PC-9 (cell line): ENCODE measurements around the gene WDR37. TPM values are rescaled to one million over a fixed set of nuclear protein-coding genes. Genes with fewer than 3 reads are reported as not detected.

Experiments
- BruUV-seq: library from RNA; stranded (reverse); fragments of 400-500 nt; replicated peaks from 2 replicates; lab custom pipeline; 2021; lab: Mats Ljungman, UMichigan
- CTCF ChIA-PET: fragments of 300-600 bp; sonication (Branson Sonifier 250); formaldehyde crosslinking; loops from one replicate; lab custom pipeline; 2022; ENCODE audit warnings: antibody characterized with exemption; lab: Charles Lee
- POLR2A ChIA-PET: fragments of 300-600 bp; sonication (Branson Sonifier 250); formaldehyde crosslinking; loops from one replicate; lab custom pipeline; 2022; ENCODE audit warnings: antibody characterized with exemption; ENCODE audit not compliant: unreplicated experiment; lab: Charles Lee
- DNase-seq, 2 experiments: peaks; one replicate each; pipeline versions ENCODE4 v3.0.0 to v3.0.0-alpha.2; 2015 to 2022; ENCODE audit warnings: mixed read lengths in 1 of 2
- H2AFZ ChIP-seq: fragments of 200-600 bp; sonication (generic); 2 replicates; pipeline ENCODE4 v1.8.1; 2017; ENCODE audit warnings: antibody characterized with exemption
- H3F3A ChIP-seq: fragments of 200-600 bp; sonication (generic); 2 replicates; pipeline ENCODE4 v1.8.1; 2017; ENCODE audit warnings: antibody characterized with exemption, mild to moderate bottlenecking, low read depth; ENCODE audit not compliant: insufficient read depth
- H3K27ac ChIP-seq: fragments of 200-600 bp; sonication (generic); 2 replicates; pipeline ENCODE4 v1.6.1; 2016; ENCODE audit warnings: mixed run types
- H3K27me3 ChIP-seq: fragments of 200-600 bp; sonication (generic); 2 replicates; pipeline ENCODE4 v1.6.1; 2016; ENCODE audit warnings: low read depth, mixed run types; ENCODE audit not compliant: insufficient read depth
- H3K36me3 ChIP-seq: fragments of 200-600 bp; sonication (generic); 2 replicates; pipeline ENCODE4 v1.6.1; 2016; ENCODE audit warnings: low read depth, mixed run types
- H3K4me1 ChIP-seq: fragments of 200-600 bp; sonication (generic); replicated peaks from 2 replicates; pipeline ENCODE4 v1.6.1; 2016; ENCODE audit warnings: mixed run types; ENCODE audit not compliant: insufficient read depth
- H3K4me2 ChIP-seq: fragments of 200-600 bp; sonication (generic); 2 replicates; pipeline ENCODE4 v1.6.1; 2017; ENCODE audit warnings: mixed run types
- H3K4me3 ChIP-seq: fragments of 200-600 bp; sonication (generic); 2 replicates; pipeline ENCODE4 v1.6.1; 2016; ENCODE audit warnings: mixed run types
- H3K79me2 ChIP-seq: fragments of 200-600 bp; sonication (generic); 2 replicates; pipeline ENCODE4 v1.6.1; 2017; ENCODE audit warnings: low read depth, mixed run types
- H3K9me2 ChIP-seq: fragments of 200-600 bp; sonication (generic); 2 replicates; pipeline ENCODE4 v1.8.1; 2017; ENCODE audit warnings: mild to moderate bottlenecking; ENCODE audit not compliant: insufficient read depth
- H3K9me3 ChIP-seq: fragments of 200-600 bp; sonication (generic); 2 replicates; pipeline ENCODE4 v1.8.1; 2016; ENCODE audit warnings: low read depth; ENCODE audit not compliant: insufficient read depth
- H4K20me1 ChIP-seq: fragments of 200-600 bp; sonication (generic); 2 replicates; pipeline ENCODE4 v1.8.1; 2017; ENCODE audit not compliant: insufficient read depth
- EZH2 ChIP-seq: fragments of 200-600 bp; sonication (generic); IDR thresholded peaks from 2 replicates; pipeline ENCODE4 v1.8.0; 2017; ENCODE audit warnings: antibody characterized with exemption, low read depth
- intact Hi-C: fragments of 100-400 bp; cut with micrococcal nuclease; formaldehyde crosslinking; loops from one replicate; pipeline ENCODE4 v1.10.0; 2022; ENCODE audit not compliant: unreplicated experiment
- total RNA-seq: library from RNA; stranded (reverse); gene quantifications from 2 replicates; pipeline ENCODE4 v1.2.3, GENCODE V29; 2021
- TF ChIP-seq, protein P1 (sequence below): fragments of 200-600 bp; sonication (generic); conservative IDR thresholded peaks from 2 replicates; pipeline ENCODE4 v1.6.1; 2017; ENCODE audit warnings: mixed run types, antibody characterized with exemption, mild to moderate bottlenecking, moderate library complexity

Gene WDR37
- total RNA-seq, 1 experiment from 2014 or later, result 12.3 TPM

DNA sequence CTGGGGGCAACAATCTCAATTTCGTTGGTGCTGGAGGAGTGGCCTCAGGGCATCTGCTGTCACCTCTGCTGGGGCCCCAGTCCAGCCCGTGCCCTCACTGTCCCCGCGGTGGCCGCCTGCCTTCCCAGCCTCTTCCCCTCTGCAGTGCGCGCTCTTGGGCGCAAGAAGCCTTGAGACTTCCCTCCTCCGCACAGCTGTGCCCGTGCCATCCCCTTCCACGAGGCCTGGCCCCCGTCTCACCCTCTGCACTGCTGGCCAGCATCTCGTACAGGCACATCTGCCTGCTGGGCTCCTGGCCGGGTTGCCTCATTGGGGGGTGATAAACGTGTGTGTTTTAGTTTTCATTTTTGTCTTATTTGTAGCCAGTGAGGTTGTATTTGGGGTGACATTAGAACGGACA, 44.5 kb upstream of the WDR37 start:
- H3K4me3 ChIP-seq, result no peak overlapping the region
- H3K27me3 ChIP-seq, result no peaks in the 10 kb centered on the region
- TF ChIP-seq, protein P1, sequence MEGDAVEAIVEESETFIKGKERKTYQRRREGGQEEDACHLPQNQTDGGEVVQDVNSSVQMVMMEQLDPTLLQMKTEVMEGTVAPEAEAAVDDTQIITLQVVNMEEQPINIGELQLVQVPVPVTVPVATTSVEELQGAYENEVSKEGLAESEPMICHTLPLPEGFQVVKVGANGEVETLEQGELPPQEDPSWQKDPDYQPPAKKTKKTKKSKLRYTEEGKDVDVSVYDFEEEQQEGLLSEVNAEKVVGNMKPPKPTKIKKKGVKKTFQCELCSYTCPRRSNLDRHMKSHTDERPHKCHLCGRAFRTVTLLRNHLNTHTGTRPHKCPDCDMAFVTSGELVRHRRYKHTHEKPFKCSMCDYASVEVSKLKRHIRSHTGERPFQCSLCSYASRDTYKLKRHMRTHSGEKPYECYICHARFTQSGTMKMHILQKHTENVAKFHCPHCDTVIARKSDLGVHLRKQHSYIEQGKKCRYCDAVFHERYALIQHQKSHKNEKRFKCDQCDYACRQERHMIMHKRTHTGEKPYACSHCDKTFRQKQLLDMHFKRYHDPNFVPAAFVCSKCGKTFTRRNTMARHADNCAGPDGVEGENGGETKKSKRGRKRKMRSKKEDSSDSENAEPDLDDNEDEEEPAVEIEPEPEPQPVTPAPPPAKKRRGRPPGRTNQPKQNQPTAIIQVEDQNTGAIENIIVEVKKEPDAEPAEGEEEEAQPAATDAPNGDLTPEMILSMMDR, result no peak
- TF ChIP-seq EZH2, result no peak
- H3K4me2 ChIP-seq, result no peak overlapping the region
- ChIA-PET CTCF (no interaction called here), POLR2A (no interaction called here)
- peaks cover 4% of the 10 kb centered on the region; the same call in 1 of the 2 replicates for H4K20me1 ChIP-seq
- no peaks in the 10 kb centered on the region for H3K9me3 ChIP-seq
- BruUV-seq, result no TSS peak
- H3F3A ChIP-seq, result no peaks in the 10 kb centered on the region
- no peaks in the 10 kb centered on the region for H3K9me2 ChIP-seq
- H3K4me1 ChIP-seq, result no peaks in the 10 kb centered on the region
- intact Hi-C loops, result no loop called here
- H3K79me2 ChIP-seq, result no peaks in the 10 kb centered on the region
- no peak for DNase-seq
- peaks cover 23% of the 10 kb centered on the region for H3K36me3 ChIP-seq
- no peak overlapping the region for H3K27ac ChIP-seq
- H2AFZ ChIP-seq, result no peak overlapping the region

DNA sequence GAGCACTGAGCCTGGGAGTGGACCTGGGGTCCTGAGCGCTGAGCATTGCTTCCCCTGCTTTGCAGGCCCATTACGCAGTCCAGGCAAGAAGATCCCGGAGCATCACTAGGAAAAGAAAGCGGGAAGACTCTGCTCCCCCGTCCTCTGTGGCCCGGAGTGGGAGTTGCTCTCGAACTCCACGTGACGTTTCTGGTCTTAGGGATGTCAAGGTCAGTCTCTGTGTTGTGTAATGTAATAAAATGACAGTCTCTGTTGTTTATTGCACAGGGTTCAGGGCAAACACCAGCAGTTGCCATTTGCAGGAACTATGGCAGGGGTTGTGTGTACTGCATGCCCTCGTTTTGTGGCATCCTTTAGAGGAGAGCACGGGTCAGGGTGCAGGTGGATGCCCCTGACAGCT, 40.5 kb upstream of the WDR37 start:
- CTCF ChIA-PET, result interaction anchor here (0.7 kb wide), 1 partner anchor 37 kb away, joined by 5 read pairs; no protein-coding TSS in a partner anchor

DNA sequence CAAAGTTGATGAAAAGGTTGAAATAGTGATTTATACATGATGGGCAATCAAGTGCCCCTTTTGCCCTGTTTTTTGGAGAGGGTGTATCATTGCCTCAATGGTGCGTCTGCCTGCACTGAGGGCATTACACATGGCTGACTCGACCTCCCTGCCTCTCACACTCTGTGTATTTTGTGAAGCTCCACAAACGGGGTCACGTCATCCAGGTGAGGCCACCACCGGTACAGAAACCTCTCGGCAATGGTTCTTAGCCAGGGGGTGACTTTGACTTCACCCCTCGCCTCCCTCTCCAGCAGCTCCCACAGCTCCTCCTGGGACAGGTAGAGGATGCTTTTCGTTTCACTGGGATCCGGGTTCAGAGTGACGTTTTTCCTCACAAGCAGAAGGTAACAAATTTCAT, 36.8 kb upstream of the WDR37 start:
- H3K36me3 ChIP-seq, result peaks cover 4% of the 10 kb centered on the region; the same call in 1 of the 2 replicates
- H3K9me2 ChIP-seq, result no peaks in the 10 kb centered on the region
- DNase-seq, result no peak
- CTCF ChIA-PET, result interaction anchor here (0.6 kb wide), 1 partner anchor 151 kb away, joined by 3 read pairs; no protein-coding TSS in a partner anchor
- no peak for TF ChIP-seq EZH2
- TF ChIP-seq, protein P1, result no peak
- no peaks in the 10 kb centered on the region for H3K27me3 ChIP-seq
- H3K4me2 ChIP-seq, result no peak overlapping the region
- intact Hi-C loops, result no loop called here
- H3K4me1 ChIP-seq, result no peaks in the 10 kb centered on the region
- no peaks in the 10 kb centered on the region for H3K9me3 ChIP-seq
- no peaks in the 10 kb centered on the region for H3F3A ChIP-seq
- POLR2A ChIA-PET, result no interaction called here
- no TSS peak for BruUV-seq
- H3K27ac ChIP-seq, result no peak overlapping the region
- no peaks in the 10 kb centered on the region for H3K79me2 ChIP-seq
- no peak overlapping the region for H2AFZ ChIP-seq
- H3K4me3 ChIP-seq, result no peak overlapping the region
- 0 out of 2 replicates have a peak, but pooled peaks cover 6% of the 10 kb centered on the region for H4K20me1 ChIP-seq

More for the DNA sequence above, 40.5 kb upstream of the WDR37 start:
- Histone ChIP-seq H3K27me3 (no peaks in the 10 kb centered on the region), H3K79me2 (no peaks in the 10 kb centered on the region), H3K4me3 (no peak overlapping the region), H3K27ac (no peak overlapping the region), H3K36me3 (peaks cover 14% of the 10 kb centered on the region), H2AFZ (no peak overlapping the region), H3K9me2 (no peaks in the 10 kb centered on the region), H3F3A (no peaks in the 10 kb centered on the region), H3K9me3 (no peaks in the 10 kb centered on the region), H3K4me1 (no peaks in the 10 kb centered on the region), H3K4me2 (no peak overlapping the region), H4K20me1 (0 out of 2 replicates have a peak, but pooled peaks cover 6% of the 10 kb centered on the region)
- POLR2A ChIA-PET, result no interaction called here
- intact Hi-C loops, result no loop called here
- no peak for DNase-seq
- TF ChIP-seq, protein P1, result no peak
- no peak for TF ChIP-seq EZH2
- BruUV-seq, result no TSS peak
